PC-9 (cell line): ENCODE data around the gene UTP11.
A peak's percentile ranks its signal among the peaks of the same experiment; 100 is the strongest.
"Not testable (repeated sequence)": the region's sequence is repeated elsewhere in the genome, so short reads cannot be mapped to it uniquely, and the experiment has no call there.

Experiments used
- CTCF ChIP-seq: fragments of 200-600 bp; sonication (generic); conservative IDR thresholded peaks from 2 replicates; pipeline ENCODE4 v1.6.1; 2017; ENCODE audit warnings: mixed run types, antibody characterized with exemption, mild to moderate bottlenecking, moderate library complexity
- EZH2 ChIP-seq: fragments of 200-600 bp; sonication (generic); IDR thresholded peaks from 2 replicates; pipeline ENCODE4 v1.8.0; 2017; ENCODE audit warnings: antibody characterized with exemption, low read depth

GRCh38 chr1:37975083-37975482, 37.5 kb upstream of the UTP11 start:
- peak; percentile 81 for TF ChIP-seq CTCF
- TF ChIP-seq EZH2: not testable (repeated sequence)
